ENCODE measurements around the gene EEF1A2. TPM values are rescaled to one million over a fixed set of nuclear protein-coding genes. Genes with fewer than 3 reads are reported as not detected.

Gene EEF1A2
- total RNA-seq, 6 experiments from 2014 or later: 1.1 to 7.2 (median 1.7) TPM

DNA sequence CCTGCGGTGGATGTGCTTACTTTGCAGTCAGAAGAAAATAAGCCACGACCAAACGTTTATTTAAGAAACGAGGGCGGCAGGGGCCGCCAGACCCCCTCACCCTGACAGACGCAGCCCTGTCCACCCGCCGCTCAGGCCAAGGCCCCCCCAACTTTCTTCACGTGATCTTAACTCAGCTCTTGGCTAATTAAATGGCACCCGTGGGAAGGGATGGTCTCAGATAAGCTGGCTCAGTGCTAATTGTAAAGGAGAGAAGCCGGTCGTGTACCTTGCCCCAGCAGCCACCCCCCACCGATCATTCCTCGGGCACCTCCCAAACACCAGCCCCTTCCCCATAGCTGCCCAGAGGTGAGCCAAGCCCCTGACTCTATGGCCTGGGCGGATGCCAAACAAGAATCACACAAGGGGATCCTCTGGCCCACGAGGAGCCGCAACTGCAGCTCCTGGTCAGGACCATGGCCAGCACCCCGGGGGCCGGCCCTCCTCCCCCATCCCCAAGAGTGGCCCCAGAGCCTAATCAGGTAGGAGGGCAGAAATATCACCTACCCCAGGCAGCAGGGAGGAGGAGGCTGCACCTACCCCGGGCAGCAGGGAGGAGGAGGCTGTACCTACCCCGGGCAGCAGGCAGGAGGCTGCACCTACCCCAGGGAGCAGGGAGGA is 37.6 kb downstream of the EEF1A2 start:
- no peaks in the 10 kb centered on the region for H3K36me3 Mint-ChIP-seq (ENCODE audit: low read depth)
- no peak overlapping the region for H3K27ac Mint-ChIP-seq
- no peak for DNase-seq
- no peak for TF ChIP-seq CTCF (IDR thresholded peaks at IDR 0.05)
- H3K4me3 Mint-ChIP-seq: no peak overlapping the region
- peaks cover 22% of the 10 kb centered on the region for H3K27me3 Mint-ChIP-seq (ENCODE audit: insufficient read depth)
- H3K9me3 Mint-ChIP-seq: no peaks in the 10 kb centered on the region
- H3K4me1 Mint-ChIP-seq (ENCODE audit: low read depth): no peaks in the 10 kb centered on the region

- Mint-ChIP-seq H3K36me3 (ENCODE audit: low read depth) (no peaks in the 10 kb centered on the region), H3K27ac (no peak overlapping the region), H3K27me3 (ENCODE audit: insufficient read depth) (peaks cover 17% of the 10 kb centered on the region), H3K4me1 (ENCODE audit: low read depth) (peaks cover 3% of the 10 kb centered on the region; the same call in 1 of the 2 replicates), H3K9me3 (no peaks in the 10 kb centered on the region), H3K4me3 (no peak overlapping the region)
- DNase-seq: no peak
- no peak for TF ChIP-seq CTCF (IDR thresholded peaks at IDR 0.05)
Measured at GRCh38 chr20:63459070-63459380, 39.9 kb downstream of the EEF1A2 start.

- no peak overlapping the region for H3K27ac Mint-ChIP-seq
- no peak overlapping the region for H3K4me3 Mint-ChIP-seq
- H3K9me3 Mint-ChIP-seq: no peaks in the 10 kb centered on the region
- no peak for DNase-seq
- no peak for TF ChIP-seq CTCF (IDR thresholded peaks at IDR 0.05)
- H3K36me3 Mint-ChIP-seq (ENCODE audit: low read depth): no peaks in the 10 kb centered on the region
- peaks cover 11% of the 10 kb centered on the region for H3K27me3 Mint-ChIP-seq (ENCODE audit: insufficient read depth)
- peaks cover 5% of the 10 kb centered on the region; the same call in 1 of the 2 replicates for H3K4me1 Mint-ChIP-seq (ENCODE audit: low read depth)
Measured at GRCh38 chr20:63458170-63459069, 40.5 kb downstream of the EEF1A2 start.

DNA sequence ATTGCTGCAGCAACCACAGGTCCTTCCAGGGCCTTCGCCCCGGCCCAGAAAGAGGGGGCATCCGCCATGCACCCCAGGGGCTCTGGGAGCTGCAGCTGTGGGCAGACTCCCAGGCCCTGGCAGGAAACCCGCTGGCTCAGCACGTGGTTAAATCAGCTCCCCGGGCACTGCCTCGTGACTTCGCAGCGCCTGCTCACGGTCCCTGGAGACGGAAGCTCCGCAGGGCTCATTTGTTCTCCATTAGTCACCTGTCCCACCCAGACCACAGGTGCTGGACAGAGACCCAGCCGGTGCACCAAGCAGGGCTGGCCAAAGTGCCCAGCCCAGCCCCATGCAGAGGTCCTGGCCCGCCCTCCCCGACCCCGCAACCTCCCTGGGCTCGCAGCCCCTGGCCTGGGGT is 41.1 kb downstream of the EEF1A2 start:
- no peaks in the 10 kb centered on the region for H3K9me3 Mint-ChIP-seq
- no peak overlapping the region for H3K4me3 Mint-ChIP-seq
- H3K27ac Mint-ChIP-seq: no peak overlapping the region
- no peak for TF ChIP-seq CTCF (IDR thresholded peaks at IDR 0.05)
- peaks cover 5% of the 10 kb centered on the region; the same call in 1 of the 2 replicates for H3K4me1 Mint-ChIP-seq (ENCODE audit: low read depth)
- peaks cover 10% of the 10 kb centered on the region for H3K27me3 Mint-ChIP-seq (ENCODE audit: insufficient read depth)
- no peak for DNase-seq
- H3K36me3 Mint-ChIP-seq (ENCODE audit: low read depth): no peaks in the 10 kb centered on the region

GRCh38 chr20:63456429-63457284 is 42.2 kb downstream of the EEF1A2 start:
- no peaks in the 10 kb centered on the region for H3K36me3 Mint-ChIP-seq (ENCODE audit: low read depth)
- no peak for DNase-seq
- H3K9me3 Mint-ChIP-seq: no peaks in the 10 kb centered on the region
- peaks cover 7% of the 10 kb centered on the region for H3K27me3 Mint-ChIP-seq (ENCODE audit: insufficient read depth)
- H3K4me1 Mint-ChIP-seq (ENCODE audit: low read depth): peaks cover 5% of the 10 kb centered on the region; the same call in 1 of the 2 replicates
- H3K4me3 Mint-ChIP-seq: no peak overlapping the region
- no peak overlapping the region for H3K27ac Mint-ChIP-seq
- no peak for TF ChIP-seq CTCF (IDR thresholded peaks at IDR 0.05)

Data from HFFc6 (cell line).